Activated T-cell treated with anti-CD3 and anti-CD28 coated beads, Interleukin-2, amount 50 U/mL, for 48 hours (primary cell): ENCODE measurements around the gene IPO4.

Experiments used
- DNase-seq, 2 experiments: peaks; one replicate each; pipeline ENCODE4 v3.0.0-alpha.2; 2020

The IPO4 gene

GRCh38 chr14:24172261-24172860, 16.3 kb downstream of the IPO4 start:
- no peak for DNase-seq

- peak; percentile 79 to 81 for DNase-seq
Measured at GRCh38 chr14:24171422-24172260, 17.0 kb downstream of the IPO4 start, which contains the start of gene REC8. TSS of gene REC8 (plus strand) at chr14:24172080. CDS start at chr14:24172553, 473 bp downstream.

- no peak for DNase-seq
Measured at GRCh38 chr14:24167469-24168114, 21.0 kb downstream of the IPO4 start.

- no peak for DNase-seq
Measured at GRCh38 chr14:24165785-24166184, 22.8 kb downstream of the IPO4 start.

- no peak for DNase-seq
Measured at GRCh38 chr14:24164518-24164991, 24.1 kb downstream of the IPO4 start.

- peak in 1 of 2 experiments; percentile 50 for DNase-seq
Measured at GRCh38 chr14:24162093-24162492, 26.5 kb downstream of the IPO4 start.

GRCh38 chr14:24160850-24161804, 27.5 kb downstream of the IPO4 start, which contains the start of gene IRF9:
TSS of gene IRF9 (plus strand) at chr14:24161265. CDS start at chr14:24162145, 880 bp downstream.
- peak; percentile 100 for DNase-seq

GRCh38 chr14:24160499-24160849, 28.1 kb downstream of the IPO4 start:
- DNase-seq = no peak

GRCh38 chr14:24159777-24160498, 28.7 kb downstream of the IPO4 start:
- no peak for DNase-seq

GRCh38 chr14:24157331-24157730, 31.3 kb downstream of the IPO4 start:
- DNase-seq = no peak

- DNase-seq = no peak
Measured at GRCh38 chr14:24156840-24157239, 31.8 kb downstream of the IPO4 start.

- DNase-seq = no peak
Measured at GRCh38 chr14:24155100-24155499, 33.5 kb downstream of the IPO4 start.

- DNase-seq = no peak
Measured at GRCh38 chr14:24151404-24152080, 37.1 kb downstream of the IPO4 start.

GRCh38 chr14:24150993-24151392, 37.6 kb downstream of the IPO4 start:
- DNase-seq = no peak

GRCh38 chr14:24150567-24150966, 38.0 kb downstream of the IPO4 start:
- no peak for DNase-seq

GRCh38 chr14:24150061-24150460, 38.6 kb downstream of the IPO4 start:
- no peak for DNase-seq

GRCh38 chr14:24149302-24149969, 39.2 kb downstream of the IPO4 start:
- DNase-seq = no peak

- DNase-seq = no peak
Measured at GRCh38 chr14:24147761-24148428, 40.7 kb downstream of the IPO4 start.

- peak; percentile 97 to 98 for DNase-seq
Measured at GRCh38 chr14:24146978-24147760, 41.4 kb downstream of the IPO4 start, which contains the start of gene RNF31. TSS of gene RNF31 (plus strand) at chr14:24147498. CDS start at chr14:24147699, 201 bp downstream.
